ENCODE data around the gene CDK15.
A peak's percentile ranks its signal among the peaks of the same experiment; 100 is the strongest.
"Not testable (repeated sequence)": the region's sequence is repeated elsewhere in the genome, so short reads cannot be mapped to it uniquely, and the experiment has no call there.

CDK15 gene

DNA sequence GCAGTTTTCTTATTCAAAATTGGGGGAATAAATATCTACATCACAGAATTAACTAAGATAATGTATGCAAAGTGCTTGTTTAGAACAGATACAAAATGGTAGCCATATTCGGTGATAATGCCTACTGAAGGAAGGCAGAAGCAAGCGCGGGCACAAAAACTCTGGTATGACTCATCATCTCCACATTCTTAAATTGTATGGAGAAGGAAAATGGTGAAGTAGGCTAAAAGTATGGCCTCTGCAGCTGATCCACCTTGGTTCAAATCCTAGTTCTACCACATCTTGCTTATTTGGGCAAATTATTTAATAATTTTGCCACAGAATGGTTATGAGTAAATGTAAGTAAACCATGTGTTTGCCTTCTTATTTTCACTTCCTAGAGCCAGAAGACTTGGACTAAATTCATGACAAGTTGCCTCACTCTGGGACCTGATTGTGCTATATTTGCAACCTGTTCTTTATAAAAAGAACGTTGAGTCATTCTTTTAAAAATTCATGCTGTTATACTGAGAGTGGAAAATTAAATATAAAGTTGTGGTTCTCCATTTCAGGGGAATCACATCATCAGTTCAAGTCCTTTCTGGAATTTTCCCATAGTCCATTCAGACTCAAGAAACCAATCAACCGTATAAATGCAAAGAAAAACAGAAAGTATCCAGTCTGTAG, 9.0 kb upstream of the CDK15 start:
- H3K27me3 ChIP-seq (ENCODE audit: insufficient read depth, low read depth, severe bottlenecking): no peaks in the 10 kb centered on the region
- TF ChIP-seq CTCF (IDR thresholded peaks at IDR 0.05; ENCODE audit: low read depth, low read length): no peak
- H3K27ac ChIP-seq: no peak overlapping the region
- no peaks in the 10 kb centered on the region for H3K9me3 ChIP-seq (ENCODE audit: severe bottlenecking)
- no peaks in the 10 kb centered on the region for H3K36me3 ChIP-seq
- H3K4me3 ChIP-seq (ENCODE audit: low read depth, low read length): no peak overlapping the region
- DNase-seq: no peak

DNA sequence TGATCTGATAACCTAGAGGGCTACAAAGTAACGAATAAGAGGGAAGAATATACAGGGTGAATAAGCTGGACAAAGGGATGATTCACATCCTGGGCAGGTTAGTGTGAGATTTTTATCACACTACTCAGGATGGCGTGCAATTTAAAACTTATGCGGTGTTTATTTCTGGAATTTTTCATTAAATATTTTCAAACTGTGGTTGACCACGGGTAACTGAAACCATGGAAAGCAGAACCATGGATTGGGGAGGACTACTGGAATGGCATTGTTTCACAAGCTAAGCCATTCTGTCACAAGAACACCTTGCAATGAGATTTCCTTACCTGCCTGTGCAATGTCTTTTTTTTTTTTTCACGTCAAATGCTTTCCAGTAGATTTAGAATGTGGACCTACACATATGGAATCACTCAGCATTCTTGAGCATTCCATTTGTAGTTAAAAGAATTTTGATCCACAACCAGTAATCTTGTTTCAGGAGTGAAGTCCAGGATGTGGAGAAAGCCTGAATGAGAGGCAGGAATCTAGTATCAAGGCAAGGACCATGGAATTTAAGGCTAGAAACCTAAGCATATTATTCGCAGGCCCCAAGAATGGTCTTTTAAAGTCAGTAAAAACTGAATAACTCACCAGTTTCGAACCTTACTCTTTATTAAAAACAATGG, 8.0 kb upstream of the CDK15 start:
- H3K36me3 ChIP-seq: no peaks in the 10 kb centered on the region
- no peak overlapping the region for H3K27ac ChIP-seq
- no peaks in the 10 kb centered on the region for H3K9me3 ChIP-seq (ENCODE audit: severe bottlenecking)
- no peak overlapping the region for H3K4me3 ChIP-seq (ENCODE audit: low read depth, low read length)
- TF ChIP-seq CTCF (IDR thresholded peaks at IDR 0.05; ENCODE audit: low read depth, low read length): no peak
- no peaks in the 10 kb centered on the region for H3K27me3 ChIP-seq (ENCODE audit: insufficient read depth, low read depth, severe bottlenecking)
- DNase-seq: no peak

GRCh38 chr2:201798914-201799285, 7.4 kb upstream of the CDK15 start:
- H3K27me3 ChIP-seq (ENCODE audit: insufficient read depth, low read depth, severe bottlenecking); H3K9me3 ChIP-seq (ENCODE audit: severe bottlenecking); H3K4me3 ChIP-seq (ENCODE audit: low read depth, low read length); H3K27ac ChIP-seq; H3K36me3 ChIP-seq: not testable (repeated sequence)
- TF ChIP-seq CTCF (IDR thresholded peaks at IDR 0.05; ENCODE audit: low read depth, low read length): peak; percentile 80
- peak; percentile 31 for DNase-seq

DNA sequence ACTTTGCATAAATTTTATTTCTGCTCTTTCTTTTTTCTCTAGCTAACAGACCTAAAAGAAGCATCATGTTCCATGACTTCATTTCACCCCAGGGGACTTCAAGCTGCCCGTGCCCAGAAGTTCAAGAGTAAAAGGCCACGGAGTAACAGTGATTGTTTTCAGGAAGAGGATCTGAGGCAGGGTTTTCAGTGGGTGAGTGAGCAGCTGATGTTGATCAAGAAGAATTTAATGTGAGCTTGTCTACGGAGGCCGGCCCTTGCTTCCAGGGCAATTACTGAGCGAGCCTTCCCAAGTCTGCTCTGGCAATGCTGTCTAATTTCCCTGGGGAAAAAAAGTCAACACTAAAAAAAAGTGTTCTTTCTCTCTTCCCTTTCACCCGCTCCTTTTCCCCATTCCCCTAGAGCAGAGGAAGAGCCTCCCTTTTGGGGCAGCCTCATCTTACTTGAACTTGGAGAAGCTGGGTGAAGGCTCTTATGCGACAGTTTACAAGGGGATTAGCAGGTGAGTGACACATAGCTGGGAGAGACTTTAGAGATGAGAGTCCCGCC, 1.2 kb downstream of the CDK15 start:
- Histone ChIP-seq H3K27ac (no peak overlapping the region), H3K36me3 (no peaks in the 10 kb centered on the region), H3K9me3 (ENCODE audit: severe bottlenecking) (no peaks in the 10 kb centered on the region), H3K4me3 (ENCODE audit: low read depth, low read length) (no peak overlapping the region), H3K27me3 (ENCODE audit: insufficient read depth, low read depth, severe bottlenecking) (no peaks in the 10 kb centered on the region)
- TF ChIP-seq CTCF (IDR thresholded peaks at IDR 0.05; ENCODE audit: low read depth, low read length): no peak
- no peak for DNase-seq

DNA sequence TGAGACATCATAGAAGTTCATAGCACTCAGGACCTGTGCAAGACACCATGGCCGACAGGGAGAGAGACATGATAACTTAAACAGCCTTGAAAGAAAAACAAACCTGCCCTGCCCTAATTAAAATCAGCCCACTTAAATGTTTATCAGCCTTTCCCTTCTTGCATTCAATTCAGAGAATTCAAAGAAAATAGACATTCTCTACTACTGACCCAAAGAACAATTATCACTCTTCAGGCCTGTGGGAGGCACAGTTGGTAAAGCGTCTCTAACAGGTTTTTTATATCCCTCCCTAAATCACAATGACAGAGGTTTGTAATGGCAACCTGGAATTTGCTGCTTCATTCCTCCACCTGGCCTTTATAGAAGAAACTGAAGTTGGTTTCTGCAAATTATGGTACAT, 1.7 kb downstream of the CDK15 start:
- Histone ChIP-seq H3K9me3 (ENCODE audit: severe bottlenecking) (no peaks in the 10 kb centered on the region), H3K27ac (no peak overlapping the region), H3K27me3 (ENCODE audit: insufficient read depth, low read depth, severe bottlenecking) (no peaks in the 10 kb centered on the region), H3K36me3 (no peaks in the 10 kb centered on the region), H3K4me3 (ENCODE audit: low read depth, low read length) (no peak overlapping the region)
- no peak for TF ChIP-seq CTCF (IDR thresholded peaks at IDR 0.05; ENCODE audit: low read depth, low read length)
- DNase-seq: no peak

Measured in WERI-Rb-1 (cell line).